Neural cell (in vitro differentiated cells): Measurements from ENCODE around the gene LRRC74A. TPM values are rescaled to one million over a fixed set of nuclear protein-coding genes. Genes with fewer than 3 reads are reported as not detected.

Experiments used
- H2AFZ ChIP-seq: fragments of 200-600, 300-800 bp; sonication (generic), shearing (Covaris generic); 2 replicates; pipeline ENCODE4 v1.6.0; 2014; ENCODE audit warnings: low read depth, mild to moderate bottlenecking, antibody characterized with exemption, low read length, moderate library complexity
- H3F3A ChIP-seq: fragments of 200-600 bp; shearing (Covaris generic); 2 replicates; pipeline ENCODE4 v1.6.1; 2016; ENCODE audit warnings: mild to moderate bottlenecking, moderate library complexity, mixed read lengths, antibody characterized with exemption, low read length; ENCODE audit not compliant: insufficient read depth, poor library complexity, severe bottlenecking
- H3K27ac ChIP-seq: fragments of 200-600, 300-800 bp; sonication (generic), shearing (Covaris generic); 2 replicates; pipeline ENCODE4 v1.5.1; 2014; ENCODE audit warnings: mild to moderate bottlenecking, low read length, moderate library complexity
- H3K27me3 ChIP-seq: fragments of 300-800, 200-600 bp; sonication (generic), shearing (Covaris generic); 2 replicates; pipeline ENCODE4 v1.6.0; 2014; ENCODE audit warnings: mild to moderate bottlenecking, low read depth, low read length, moderate library complexity; ENCODE audit not compliant: insufficient read depth
- H3K36me3 ChIP-seq: fragments of 300-800, 200-600 bp; sonication (generic), shearing (Covaris generic); 2 replicates; pipeline ENCODE4 v1.5.1; 2014; ENCODE audit warnings: mild to moderate bottlenecking, antibody characterized with exemption, low read length, moderate library complexity; ENCODE audit not compliant: insufficient read depth
- H3K4me2 ChIP-seq: fragments of 300-800, 200-600 bp; sonication (generic), shearing (Covaris generic); 2 replicates; pipeline ENCODE4 v1.6.0; 2014; ENCODE audit warnings: mild to moderate bottlenecking, low read length
- H3K4me3 ChIP-seq: fragments of 300-800, 200-600 bp; sonication (generic), shearing (Covaris generic); 2 replicates; pipeline ENCODE4 v1.5.1; 2014; ENCODE audit warnings: mild to moderate bottlenecking, low read length, moderate library complexity
- H3K79me2 ChIP-seq: fragments of 200-600 bp; shearing (Covaris generic); replicated peaks from 2 replicates; pipeline ENCODE4 v1.6.0; 2014; ENCODE audit warnings: mild to moderate bottlenecking, low read length, moderate library complexity; ENCODE audit not compliant: insufficient read depth
- H3K9ac ChIP-seq: fragments of 300-800, 200-600 bp; sonication (generic), shearing (Covaris generic); 2 replicates; pipeline ENCODE4 v1.6.1; 2016; ENCODE audit warnings: mild to moderate bottlenecking, low read length, mixed read lengths
- H3K9me2 ChIP-seq: fragments of 200-600 bp; shearing (Covaris generic); 2 replicates; pipeline ENCODE4 v1.6.1; 2016; ENCODE audit warnings: mild to moderate bottlenecking, low read length, mixed read lengths; ENCODE audit not compliant: insufficient read depth
- H3K9me3 ChIP-seq: fragments of 200-600, 300-800 bp; sonication (generic), shearing (Covaris generic); 2 replicates; pipeline ENCODE4 v1.6.1; 2016; ENCODE audit warnings: mild to moderate bottlenecking, mixed run types, low read length, moderate library complexity, mixed read lengths
- H4K20me1 ChIP-seq: fragments of 200-600 bp; shearing (Covaris generic); 2 replicates; pipeline ENCODE4 v1.6.1; 2016; ENCODE audit warnings: mild to moderate bottlenecking, mixed run types; ENCODE audit not compliant: insufficient read depth
- CTCF ChIP-seq: fragments of 450-650 bp; IDR thresholded peaks from 2 replicates; pipeline ENCODE4 v1.5.1; 2014; ENCODE audit warnings: antibody characterized with exemption, mild to moderate bottlenecking, moderate library complexity; ENCODE audit not compliant: poor library complexity, severe bottlenecking
- EP300 ChIP-seq: fragments of 450-650 bp; conservative IDR thresholded peaks from 2 replicates; pipeline ENCODE4 v1.6.1; 2014; ENCODE audit warnings: antibody characterized with exemption, mild to moderate bottlenecking, moderate library complexity; ENCODE audit not compliant: poor library complexity, severe bottlenecking
- EZH2 ChIP-seq: fragments of 200-600, 300-800 bp; shearing (Covaris generic), sonication (generic); IDR thresholded peaks from 2 replicates; pipeline ENCODE4 v1.6.1; 2014; ENCODE audit warnings: antibody characterized with exemption, low read length, borderline replicate concordance, mild to moderate bottlenecking; ENCODE audit not compliant: insufficient read depth, poor library complexity, severe bottlenecking
- MXI1 ChIP-seq: fragments of 450-650 bp; conservative IDR thresholded peaks from 2 replicates; pipeline ENCODE4 v1.6.1; 2014; ENCODE audit warnings: antibody characterized with exemption, mild to moderate bottlenecking; ENCODE audit not compliant: poor library complexity, severe bottlenecking
- POLR2AphosphoS5 ChIP-seq: IDR thresholded peaks from 2 replicates; pipeline ENCODE4 v1.6.1; 2012
- RAD21 ChIP-seq: fragments of 450-650 bp; conservative IDR thresholded peaks from 2 replicates; pipeline ENCODE4 v1.6.1; 2014; ENCODE audit warnings: antibody characterized with exemption, mild to moderate bottlenecking, moderate library complexity
- REST ChIP-seq: IDR thresholded peaks from 2 replicates; pipeline ENCODE4 v1.6.1; 2012; ENCODE audit warnings: borderline replicate concordance
- SMC3 ChIP-seq: fragments of 450-650 bp; conservative IDR thresholded peaks from 2 replicates; pipeline ENCODE4 v1.6.1; 2014; ENCODE audit warnings: antibody characterized with exemption, mild to moderate bottlenecking, moderate library complexity; ENCODE audit not compliant: poor library complexity
- TAF1 ChIP-seq: IDR thresholded peaks from 2 replicates; pipeline ENCODE4 v1.6.1; 2012; ENCODE audit warnings: low read depth
- polyA plus RNA-seq: library from polyadenylated mRNA; depleted of rRNA; stranded (reverse); fragments of >200 nt; gene quantifications from 2 replicates; pipeline ENCODE4 v1.2.3, GENCODE V29; 2014

The LRRC74A gene
- polyA plus RNA-seq, 1 donor from 2014 or later = not detected

GRCh38 chr14:76844223-76844622 lies 18.0 kb downstream of the LRRC74A start:
- no peak overlapping the region for H3K27ac ChIP-seq
- H3K36me3 ChIP-seq = no peaks in the 10 kb centered on the region
- no peak overlapping the region for H3K4me3 ChIP-seq
- H3K79me2 ChIP-seq = no peaks in the 10 kb centered on the region
- H3K9ac ChIP-seq = no peak overlapping the region
- TF ChIP-seq REST (no peak), TAF1 (no peak), RAD21 (no peak), MXI1 (no peak), POLR2AphosphoS5 (no peak), CTCF (no peak), EP300 (no peak), SMC3 (no peak), EZH2 (no peak)
- H2AFZ ChIP-seq = no peak overlapping the region
- no peaks in the 10 kb centered on the region for H3F3A ChIP-seq
- no peaks in the 10 kb centered on the region for H3K9me2 ChIP-seq
- no peak overlapping the region for H3K4me2 ChIP-seq
- no peaks in the 10 kb centered on the region for H3K27me3 ChIP-seq
- H4K20me1 ChIP-seq = no peaks in the 10 kb centered on the region
- H3K9me3 ChIP-seq = no peaks in the 10 kb centered on the region

GRCh38 chr14:76846331-76847047 lies 20.3 kb downstream of the LRRC74A start:
- Histone ChIP-seq H3K27ac (no peak overlapping the region), H3K79me2 (no peaks in the 10 kb centered on the region), H4K20me1 (no peaks in the 10 kb centered on the region), H3K4me2 (no peak overlapping the region), H2AFZ (no peak overlapping the region), H3K9me3 (no peaks in the 10 kb centered on the region), H3K36me3 (no peaks in the 10 kb centered on the region), H3K9ac (no peak overlapping the region), H3F3A (no peaks in the 10 kb centered on the region), H3K9me2 (no peaks in the 10 kb centered on the region), H3K27me3 (no peaks in the 10 kb centered on the region), H3K4me3 (no peak overlapping the region)
- TF ChIP-seq EP300 (no peak), EZH2 (no peak), MXI1 (no peak), CTCF (no peak), SMC3 (no peak), TAF1 (no peak), RAD21 (no peak), POLR2AphosphoS5 (no peak), REST (no peak)
